T-helper 9 cell (primary cell): ENCODE data around the gene KCNF1.

Experiments used
- DNase-seq: peaks from one replicate; pipeline ENCODE4 v3.0.0-alpha.2; 2020

KCNF1 gene

GRCh38 chr2:10905006-10905861, 6.5 kb upstream of the KCNF1 start:
- no peak for DNase-seq

- DNase-seq = no peak
These were observed 5.9 kb upstream of the KCNF1 start for GRCh38 chr2:10905862-10906143.

- no peak for DNase-seq
These were observed 4.7 kb upstream of the KCNF1 start for GRCh38 chr2:10906926-10907625.

- DNase-seq = no peak
These were observed 3.5 kb upstream of the KCNF1 start for GRCh38 chr2:10908195-10908594.

GRCh38 chr2:10909050-10909995, 2.4 kb upstream of the KCNF1 start:
- no peak for DNase-seq

- no peak for DNase-seq
These were observed 1.8 kb upstream of the KCNF1 start for GRCh38 chr2:10909996-10910341.

- DNase-seq = no peak
These were observed 1.1 kb upstream of the KCNF1 start for GRCh38 chr2:10910625-10911024.

- no peak for DNase-seq
These were observed 470 bp downstream of the KCNF1 start for GRCh38 chr2:10912076-10912731.

GRCh38 chr2:10912796-10913455, 1.2 kb downstream of the KCNF1 start:
- DNase-seq = no peak

- DNase-seq = no peak
These were observed 2.0 kb downstream of the KCNF1 start for GRCh38 chr2:10913501-10914271.

- DNase-seq = no peak
These were observed 2.5 kb downstream of the KCNF1 start for GRCh38 chr2:10914272-10914693.

GRCh38 chr2:10915236-10915635, 3.5 kb downstream of the KCNF1 start:
- no peak for DNase-seq

- DNase-seq = no peak
These were observed 4.1 kb downstream of the KCNF1 start for GRCh38 chr2:10915731-10916276.

- no peak for DNase-seq
These were observed 5.2 kb downstream of the KCNF1 start for GRCh38 chr2:10916953-10917352.

- no peak for DNase-seq
These were observed 6.2 kb downstream of the KCNF1 start for GRCh38 chr2:10917927-10918326.

GRCh38 chr2:10918661-10919409, 7.1 kb downstream of the KCNF1 start:
- DNase-seq = no peak

- DNase-seq = no peak
These were observed 7.7 kb downstream of the KCNF1 start for GRCh38 chr2:10919410-10919770.

- no peak for DNase-seq
These were observed 8.3 kb downstream of the KCNF1 start for GRCh38 chr2:10919771-10920621.

GRCh38 chr2:10920764-10921388, 9.1 kb downstream of the KCNF1 start:
- DNase-seq = no peak
